HG03439 (cell line): ENCODE data around the gene ALG5.

Experiments used
- ATAC-seq: cut with Tn5 transposase; IDR thresholded peaks from one replicate; pipeline ENCODE4 v1.9.1; 2021; ENCODE audit warnings: mild to moderate bottlenecking, moderate library complexity; ENCODE audit not compliant: unreplicated experiment

The ALG5 gene

GRCh38 chr13:36918246-36919131 is 80.7 kb downstream of the ALG5 start:
- no peak for ATAC-seq

- ATAC-seq, result no peak
These were observed 81.8 kb downstream of the ALG5 start for GRCh38 chr13:36917311-36917710.

GRCh38 chr13:36915896-36916640 is 83.1 kb downstream of the ALG5 start:
- ATAC-seq, result no peak

- no peak for ATAC-seq
These were observed 84.0 kb downstream of the ALG5 start for GRCh38 chr13:36915106-36915505.

GRCh38 chr13:36914648-36915047 is 84.5 kb downstream of the ALG5 start:
- ATAC-seq, result no peak

GRCh38 chr13:36913463-36913862 is 85.7 kb downstream of the ALG5 start:
- ATAC-seq, result no peak

- no peak for ATAC-seq
These were observed 86.2 kb downstream of the ALG5 start for GRCh38 chr13:36912973-36913372.

GRCh38 chr13:36912369-36912768 is 86.8 kb downstream of the ALG5 start:
- ATAC-seq, result no peak

GRCh38 chr13:36910545-36910944 is 88.6 kb downstream of the ALG5 start:
- ATAC-seq, result no peak

GRCh38 chr13:36907821-36908220 is 91.3 kb downstream of the ALG5 start:
- no peak for ATAC-seq

- ATAC-seq, result no peak
These were observed 91.9 kb downstream of the ALG5 start for GRCh38 chr13:36907266-36907665.

- ATAC-seq, result no peak
These were observed 93.2 kb downstream of the ALG5 start for GRCh38 chr13:36905944-36906343.

GRCh38 chr13:36903925-36904595 is 95.1 kb downstream of the ALG5 start:
- no peak for ATAC-seq
